GM18907 (cell line): Measurements from ENCODE around the gene FTO.
"Not testable (repeated sequence)": the region's sequence is repeated elsewhere in the genome, so short reads cannot be mapped to it uniquely, and the experiment has no call there.

Experiments
- ATAC-seq: cut with Tn5 transposase; IDR thresholded peaks from one replicate; pipeline ENCODE4 v1.9.1; 2021; ENCODE audit warnings: mild to moderate bottlenecking, moderate library complexity; ENCODE audit not compliant: unreplicated experiment

FTO gene

GRCh38 chr16:54169112-54169511 lies 465.2 kb downstream of the FTO start:
- no peak for ATAC-seq

GRCh38 chr16:54171626-54172537 lies 467.9 kb downstream of the FTO start:
- ATAC-seq, result no peak

- ATAC-seq, result no peak
Measured at GRCh38 chr16:54173490-54173889, 469.5 kb downstream of the FTO start.

GRCh38 chr16:54174201-54174600 lies 470.2 kb downstream of the FTO start:
- ATAC-seq, result no peak

- no peak for ATAC-seq
Measured at GRCh38 chr16:54174750-54175149, 470.8 kb downstream of the FTO start.

GRCh38 chr16:54175169-54175551 lies 471.2 kb downstream of the FTO start:
- ATAC-seq, result no peak

- ATAC-seq, result no peak
Measured at GRCh38 chr16:54175552-54176375, 471.8 kb downstream of the FTO start.

GRCh38 chr16:54176376-54176901 lies 472.5 kb downstream of the FTO start:
- no peak for ATAC-seq

GRCh38 chr16:54177052-54177861 lies 473.3 kb downstream of the FTO start:
- no peak for ATAC-seq

GRCh38 chr16:54177862-54178477 lies 474.0 kb downstream of the FTO start:
- ATAC-seq, result no peak

GRCh38 chr16:54178478-54178976 lies 474.6 kb downstream of the FTO start:
- ATAC-seq, result no peak

- no peak for ATAC-seq
Measured at GRCh38 chr16:54180421-54181359, 476.7 kb downstream of the FTO start.

- not testable (repeated sequence) for ATAC-seq
Measured at GRCh38 chr16:54181683-54182329, 477.9 kb downstream of the FTO start.

GRCh38 chr16:54185045-54185444 lies 481.1 kb downstream of the FTO start:
- ATAC-seq, result no peak

GRCh38 chr16:54191163-54191562 lies 487.2 kb downstream of the FTO start:
- no peak for ATAC-seq

- ATAC-seq, result no peak
Measured at GRCh38 chr16:54191592-54191991, 487.6 kb downstream of the FTO start.

GRCh38 chr16:54193013-54193664 lies 489.2 kb downstream of the FTO start:
- no peak for ATAC-seq
